Mucosa of stomach (tissue), 1 donor: ENCODE results near the gene PCDHGC3.

ENCODE experiments used
- H3K27me3 ChIP-seq: one replicate; pipeline ENCODE4 v1.7.0; 2013; ENCODE audit warnings: mild to moderate bottlenecking, low read length; ENCODE audit not compliant: control insufficient read depth, insufficient read depth
- H3K36me3 ChIP-seq: one replicate; pipeline ENCODE4 v1.7.0; 2013; ENCODE audit warnings: low read length; ENCODE audit not compliant: control insufficient read depth, insufficient read depth
- H3K4me1 ChIP-seq: one replicate; pipeline ENCODE4 v1.7.0; 2013; ENCODE audit warnings: mild to moderate bottlenecking, low read length; ENCODE audit not compliant: control insufficient read depth, insufficient read depth
- H3K4me3 ChIP-seq: one replicate; pipeline ENCODE4 v1.7.0; 2013; ENCODE audit warnings: low read length
- H3K9ac ChIP-seq: one replicate; pipeline ENCODE4 v1.7.0; 2013; ENCODE audit warnings: mild to moderate bottlenecking, low read length, moderate library complexity
- H3K9me3 ChIP-seq: one replicate; pipeline ENCODE4 v1.7.0; 2013; ENCODE audit warnings: mild to moderate bottlenecking, low read length, moderate library complexity; ENCODE audit not compliant: control insufficient read depth
- donor health status: Pancreatic carcinoma.

The PCDHGC3 gene

DNA sequence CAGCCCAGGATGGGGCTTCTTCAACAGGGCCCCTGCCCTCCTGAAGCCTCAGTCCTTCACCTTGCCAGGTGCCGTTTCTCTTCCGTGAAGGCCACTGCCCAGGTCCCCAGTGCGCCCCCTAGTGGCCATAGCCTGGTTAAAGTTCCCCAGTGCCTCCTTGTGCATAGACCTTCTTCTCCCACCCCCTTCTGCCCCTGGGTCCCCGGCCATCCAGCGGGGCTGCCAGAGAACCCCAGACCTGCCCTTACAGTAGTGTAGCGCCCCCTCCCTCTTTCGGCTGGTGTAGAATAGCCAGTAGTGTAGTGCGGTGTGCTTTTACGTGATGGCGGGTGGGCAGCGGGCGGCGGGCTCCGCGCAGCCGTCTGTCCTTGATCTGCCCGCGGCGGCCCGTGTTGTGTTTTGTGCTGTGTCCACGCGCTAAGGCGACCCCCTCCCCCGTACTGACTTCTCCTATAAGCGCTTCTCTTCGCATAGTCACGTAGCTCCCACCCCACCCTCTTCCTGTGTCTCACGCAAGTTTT is 36.7 kb downstream of the PCDHGC3 start:
- H3K27me3 ChIP-seq, result no peaks in the 10 kb centered on the region
- peaks cover 22% of the 10 kb centered on the region for H3K4me1 ChIP-seq
- no peaks in the 10 kb centered on the region for H3K9me3 ChIP-seq
- no peak overlapping the region for H3K4me3 ChIP-seq
- H3K36me3 ChIP-seq, result no peaks in the 10 kb centered on the region
- peak overlapping the region; percentile 38 for H3K9ac ChIP-seq

- Histone ChIP-seq H3K9me3 (no peaks in the 10 kb centered on the region), H3K4me1 (peaks cover 22% of the 10 kb centered on the region), H3K9ac (peak overlapping the region; percentile 31), H3K4me3 (peak overlapping the region; percentile 9), H3K36me3 (no peaks in the 10 kb centered on the region), H3K27me3 (no peaks in the 10 kb centered on the region)
Measured at GRCh38 chr5:141512911-141513626, 37.3 kb downstream of the PCDHGC3 start.

- peaks cover 22% of the 10 kb centered on the region for H3K4me1 ChIP-seq
- H3K27me3 ChIP-seq, result no peaks in the 10 kb centered on the region
Measured at GRCh38 chr5:141513627-141514329, 38.0 kb downstream of the PCDHGC3 start.

DNA sequence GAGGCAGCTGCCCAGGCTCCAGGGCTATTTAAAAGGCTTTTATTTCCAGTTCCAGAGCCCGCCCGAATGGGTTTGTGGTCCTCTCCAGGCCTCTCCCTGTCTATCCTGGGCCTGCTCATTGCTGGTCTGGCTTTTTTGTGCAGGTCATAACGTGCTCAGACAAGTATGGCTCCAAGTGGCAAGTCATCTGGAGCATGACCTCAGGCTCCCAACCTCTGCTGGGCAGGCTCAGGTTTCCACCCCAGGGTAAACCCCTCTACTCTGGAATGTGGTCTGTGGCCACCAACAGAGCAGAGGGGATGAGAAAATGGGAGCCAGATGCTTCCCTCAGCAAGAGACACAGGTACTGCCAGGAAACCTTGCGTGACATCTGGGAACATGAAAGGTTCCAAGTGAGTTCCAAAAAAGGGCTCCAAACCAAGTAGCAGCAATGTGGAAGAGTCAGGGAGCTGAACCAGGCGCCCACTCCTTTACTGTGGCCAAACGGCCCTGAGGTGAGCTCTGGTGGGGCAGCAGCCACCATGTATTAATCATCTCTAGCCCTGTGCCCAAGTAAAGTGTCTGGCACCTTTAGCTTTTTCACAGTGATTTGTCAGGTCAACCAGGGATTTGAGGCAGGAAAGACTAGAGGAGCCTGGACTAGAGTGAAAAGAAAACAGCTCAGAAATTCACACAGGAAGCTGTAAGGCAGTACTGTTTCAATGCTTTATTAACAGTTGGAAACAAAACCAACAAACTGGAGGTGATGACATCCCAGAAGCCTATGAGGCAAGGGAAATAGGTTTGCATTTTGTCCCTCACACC is 38.8 kb downstream of the PCDHGC3 start:
- Histone ChIP-seq H3K9ac (no peak overlapping the region), H3K36me3 (no peaks in the 10 kb centered on the region), H3K4me3 (no peak overlapping the region), H3K27me3 (no peaks in the 10 kb centered on the region), H3K4me1 (peaks cover 22% of the 10 kb centered on the region), H3K9me3 (no peaks in the 10 kb centered on the region)

More at GRCh38 chr5:141513627-141514329, 38.0 kb downstream of the PCDHGC3 start:
- no peaks in the 10 kb centered on the region for H3K36me3 ChIP-seq
- no peaks in the 10 kb centered on the region for H3K9me3 ChIP-seq
- no peak overlapping the region for H3K4me3 ChIP-seq
- H3K9ac ChIP-seq, result peak overlapping the region; percentile 31

DNA sequence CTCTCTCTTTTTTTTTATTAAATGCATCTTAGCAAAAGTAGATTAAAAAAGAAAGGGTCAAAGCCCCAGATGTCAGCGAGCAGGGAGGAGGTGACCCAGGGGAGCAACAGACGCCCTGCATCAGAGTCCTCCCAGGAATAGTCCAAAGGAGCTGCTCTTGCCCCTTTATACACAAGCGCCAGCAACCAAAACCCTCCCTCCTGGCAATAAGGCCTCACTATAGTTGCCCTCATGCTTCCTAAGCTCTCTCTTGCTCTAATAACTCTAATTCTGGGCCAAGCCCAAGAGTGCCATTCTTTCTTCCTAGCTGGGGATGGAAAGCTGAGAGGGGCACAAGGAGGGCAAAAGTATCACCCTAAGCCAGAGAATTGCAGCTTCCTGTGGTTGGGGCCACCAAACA is 39.4 kb downstream of the PCDHGC3 start:
- Histone ChIP-seq H3K4me3 (no peak overlapping the region), H3K9me3 (no peaks in the 10 kb centered on the region), H3K9ac (no peak overlapping the region), H3K27me3 (no peaks in the 10 kb centered on the region), H3K4me1 (peaks cover 25% of the 10 kb centered on the region), H3K36me3 (no peaks in the 10 kb centered on the region)

GRCh38 chr5:141515946-141516671 is 40.3 kb downstream of the PCDHGC3 start:
- H3K9ac ChIP-seq, result no peak overlapping the region

GRCh38 chr5:141516672-141517025 is 40.9 kb downstream of the PCDHGC3 start:
- Histone ChIP-seq H3K9ac (no peak overlapping the region), H3K27me3 (no peaks in the 10 kb centered on the region), H3K4me1 (peaks cover 40% of the 10 kb centered on the region), H3K9me3 (no peaks in the 10 kb centered on the region), H3K36me3 (no peaks in the 10 kb centered on the region), H3K4me3 (no peak overlapping the region)

More at GRCh38 chr5:141515946-141516671, 40.3 kb downstream of the PCDHGC3 start:
- Histone ChIP-seq H3K36me3 (no peaks in the 10 kb centered on the region), H3K9me3 (no peaks in the 10 kb centered on the region), H3K4me3 (no peak overlapping the region), H3K4me1 (peaks cover 35% of the 10 kb centered on the region), H3K27me3 (no peaks in the 10 kb centered on the region)

- no peak overlapping the region for H3K9ac ChIP-seq
- peaks cover 43% of the 10 kb centered on the region for H3K4me1 ChIP-seq
- no peak overlapping the region for H3K4me3 ChIP-seq
- H3K9me3 ChIP-seq, result no peaks in the 10 kb centered on the region
- H3K36me3 ChIP-seq, result peaks cover under 1% of the 10 kb centered on the region
- no peaks in the 10 kb centered on the region for H3K27me3 ChIP-seq
Measured at GRCh38 chr5:141517312-141517711, 41.5 kb downstream of the PCDHGC3 start.

DNA sequence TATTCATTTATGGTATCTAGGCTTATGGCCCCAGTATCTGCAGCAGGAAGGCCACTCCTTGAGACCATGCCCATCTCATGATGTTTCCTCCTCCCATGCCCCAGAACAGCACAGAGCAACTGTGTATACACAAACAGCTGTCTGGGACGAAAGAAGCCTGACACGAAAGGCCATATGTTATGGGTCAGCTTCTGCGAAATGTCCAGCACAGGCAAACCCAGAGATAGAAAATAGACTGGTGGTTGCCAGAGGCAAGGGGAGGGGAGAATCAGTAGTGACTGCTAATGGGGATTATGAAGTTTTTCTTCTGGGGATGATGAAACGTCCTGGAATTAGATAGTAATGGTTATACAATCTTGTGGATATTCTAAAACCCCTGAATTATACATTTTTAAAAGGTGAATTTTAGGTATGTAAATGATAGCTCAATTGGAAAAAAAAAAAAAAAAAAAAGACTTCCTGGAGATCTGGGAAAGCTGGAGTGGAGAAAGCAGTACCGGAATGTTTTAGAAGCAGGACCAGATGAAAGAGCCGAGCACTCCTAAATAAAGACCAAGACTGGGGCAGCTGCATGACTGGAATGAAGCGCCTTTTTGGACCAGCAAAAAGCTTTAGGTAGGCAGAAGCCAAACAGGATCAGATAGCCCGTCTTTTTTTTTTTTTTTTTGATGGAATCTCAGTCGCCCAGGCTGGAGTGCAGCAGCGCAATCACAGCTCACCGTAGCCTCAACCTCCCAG is 42.3 kb downstream of the PCDHGC3 start:
- Histone ChIP-seq H3K9ac (no peak overlapping the region), H3K4me1 (peaks cover 44% of the 10 kb centered on the region), H3K9me3 (no peaks in the 10 kb centered on the region), H3K4me3 (no peak overlapping the region), H3K36me3 (peaks cover 4% of the 10 kb centered on the region), H3K27me3 (no peaks in the 10 kb centered on the region)

GRCh38 chr5:141518618-141519015 is 42.9 kb downstream of the PCDHGC3 start:
- Histone ChIP-seq H3K4me1 (peaks cover 43% of the 10 kb centered on the region), H3K27me3 (no peaks in the 10 kb centered on the region), H3K9ac (no peak overlapping the region), H3K36me3 (peaks cover 4% of the 10 kb centered on the region), H3K9me3 (no peaks in the 10 kb centered on the region), H3K4me3 (no peak overlapping the region)
